A375 (cell line): ENCODE data around the gene KRT24. TPM values are rescaled to one million over a fixed set of nuclear protein-coding genes. Genes with fewer than 3 reads are reported as not detected.

ENCODE experiments used
- total RNA-seq: library from RNA; depleted of rRNA; stranded (reverse); fragments of >200 nt; shearing (Covaris generic); gene quantifications from 2 replicates; pipeline ENCODE4 v1.2.3, GENCODE V29; 2014; rRNA removed

The KRT24 gene
- not detected in 2 replicates for total RNA-seq

DNA sequence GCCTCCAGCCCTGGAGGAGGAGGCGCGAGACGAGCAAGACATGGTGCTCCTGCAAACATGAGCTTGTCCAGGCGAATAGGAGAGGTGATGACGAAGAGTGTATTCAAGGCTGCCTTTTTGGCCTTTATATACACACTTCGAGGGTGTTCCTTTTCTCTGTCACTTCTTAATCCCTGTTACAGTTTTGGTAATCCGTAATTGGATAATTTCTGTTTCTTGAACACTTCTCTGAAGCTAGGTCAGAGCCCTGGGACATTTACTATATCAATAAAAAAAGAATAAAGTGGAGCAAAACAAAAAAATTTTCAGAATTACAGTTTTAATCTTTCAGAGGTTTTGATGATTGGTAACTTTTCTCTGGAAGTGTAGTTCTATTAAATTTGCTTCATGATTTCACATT lies at the start of gene KRT24:
KRT24 (minus strand) TSS at position 101 of the 400 bp plus-strand sequence; CDS start at position 42, 59 bp downstream.

DNA sequence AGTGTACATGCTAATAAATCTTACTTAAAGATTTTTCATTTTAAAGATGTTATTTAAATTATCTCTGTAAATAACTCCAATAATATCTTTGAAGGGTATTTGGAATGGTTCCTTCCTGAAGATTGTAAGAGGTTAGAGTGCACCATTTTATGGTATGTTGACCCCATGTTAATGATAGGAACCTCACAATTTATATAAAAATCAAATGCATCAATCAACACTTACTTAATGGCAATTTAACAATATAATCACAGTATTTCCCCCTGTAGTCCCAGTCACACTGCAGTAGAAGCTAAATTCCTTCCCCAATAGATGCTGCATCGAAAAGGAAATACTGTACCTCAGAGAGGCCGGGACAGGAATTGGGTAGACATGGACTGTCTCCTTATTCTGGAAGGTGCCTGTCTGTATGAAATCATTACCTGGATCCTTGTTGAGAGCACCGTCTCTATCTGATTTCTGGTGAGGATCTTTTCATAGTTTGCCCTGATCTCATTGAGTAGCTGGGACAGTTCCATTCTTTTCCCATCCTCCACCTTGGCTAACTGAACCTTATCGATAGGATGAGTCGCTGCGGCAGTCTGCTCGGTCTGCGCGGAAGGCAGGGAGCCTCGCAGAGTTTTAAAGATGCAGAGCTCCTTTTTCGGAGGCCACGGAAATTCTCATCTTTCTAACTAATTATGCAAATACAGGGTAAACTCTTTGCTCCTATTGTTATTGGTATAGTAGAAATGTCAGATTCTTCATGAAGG lies 38.8 kb downstream of the KRT24 start, which contains the start of gene KRT222:
KRT222 (minus strand) TSS at position 596 of the 752 bp plus-strand sequence; CDS start at position 518, 78 bp downstream.

Other genes with a start within 250 kb of the KRT24 start
- 0.08 and 0.27 TPM in 2 replicates for gene TNS4, start 202.1 kb downstream of the KRT24 start, total RNA-seq
- gene CCR7, start 138.3 kb downstream of the KRT24 start, total RNA-seq: not detected in 2 replicates
- 90.3 and 93.7 TPM in 2 replicates for gene SMARCE1, start 55.9 kb downstream of the KRT24 start, total RNA-seq
- not detected in 2 replicates for gene KRT222, start 38.6 kb downstream of the KRT24 start, total RNA-seq
- gene KRT25, start 51.6 kb upstream of the KRT24 start, total RNA-seq: not detected in 2 replicates
- not detected in 2 replicates for gene KRT26, start 68.4 kb upstream of the KRT24 start, total RNA-seq
- not detected in 2 replicates for gene KRT27, start 78.8 kb upstream of the KRT24 start, total RNA-seq
- gene KRT28, start 96.2 kb upstream of the KRT24 start, total RNA-seq: not detected in 2 replicates
- 30.4 and 38.5 TPM in 2 replicates for gene KRT10, start 118.9 kb upstream of the KRT24 start, total RNA-seq
- gene KRT12, start 163.5 kb upstream of the KRT24 start, total RNA-seq: 1.6 and 3.4 TPM in 2 replicates
- gene KRT20, start 181.5 kb upstream of the KRT24 start, total RNA-seq: 0.08 TPM in 1 of 2 replicates, not detected in the other
- gene KRT23, start 233.9 kb upstream of the KRT24 start, total RNA-seq: 0.08 TPM in 1 of 2 replicates, not detected in the other